ENCODE measurements around the gene ADGRV1. TPM values are rescaled to one million over a fixed set of nuclear protein-coding genes. Genes with fewer than 3 reads are reported as not detected.
"Not testable (repeated sequence)": the region's sequence is repeated elsewhere in the genome, so short reads cannot be mapped to it uniquely, and the experiment has no call there.

Gene ADGRV1
- total and polyA plus RNA-seq, 7 experiments from 2014 or later = 0.32 to 1.1 TPM; not detected in 5

GRCh38 chr5:91030521-91031401, 472.2 kb downstream of the ADGRV1 start:
- ATAC-seq = no peak
- H3K27me3 Mint-ChIP-seq = peaks cover 0 to 24% (median 14%) of the 10 kb centered on the region in 5 donors
- Histone ChIP-seq H3K36me3 (ENCODE audit: control insufficient read depth in 2 of 3, insufficient read depth in 3 of 3, low read length in 3 of 3) (no peaks in the 10 kb centered on the region), H3K4me1 (ENCODE audit: control insufficient read depth in 2 of 2, insufficient read depth in 2 of 2, low read length in 2 of 2) (no peaks in the 10 kb centered on the region), H3K27me3 (ENCODE audit: control insufficient read depth in 2 of 2, insufficient read depth in 2 of 2, low read length in 2 of 2) (no peaks in the 10 kb centered on the region), H3K9me3 (ENCODE audit: control insufficient read depth in 2 of 3, low read length in 3 of 3) (no peaks in the 10 kb centered on the region), H3K4me3 (ENCODE audit: low read length) (no peak overlapping the region), H3K27ac (ENCODE audit: low read depth, low read length) (no peak overlapping the region)
- no peak overlapping the region for H3K27ac Mint-ChIP-seq
- POLR2A ChIA-PET = no interaction called here
- intact Hi-C loops (cut with micrococcal nuclease) = no loop called here
- CTCF ChIA-PET = no interaction called here
- no peak overlapping the region for H3K4me3 Mint-ChIP-seq
- DNase-seq = no peak
- no peaks in the 10 kb centered on the region for H3K9me3 Mint-ChIP-seq
- no peaks in the 10 kb centered on the region for H3K36me3 Mint-ChIP-seq
- no peaks in the 10 kb centered on the region for H3K4me1 Mint-ChIP-seq

- H3K27me3 Mint-ChIP-seq = peaks cover 0 to 24% (median 14%) of the 10 kb centered on the region in 5 donors
- ATAC-seq = no peak
- intact Hi-C loops (cut with micrococcal nuclease) = no loop called here
Observed at GRCh38 chr5:91031402-91031752, 472.8 kb downstream of the ADGRV1 start.

GRCh38 chr5:91032125-91032524, 473.5 kb downstream of the ADGRV1 start:
- no peak for DNase-seq
- Mint-ChIP-seq H3K4me3 (no peak overlapping the region), H3K4me1 (no peaks in the 10 kb centered on the region), H3K9me3 (no peaks in the 10 kb centered on the region), H3K36me3 (no peaks in the 10 kb centered on the region), H3K27me3 (peaks cover 0 to 24% (median 13%) of the 10 kb centered on the region in 5 donors), H3K27ac (no peak overlapping the region)
- ChIA-PET POLR2A (no interaction called here), CTCF (no interaction called here)
- Histone ChIP-seq H3K27me3 (ENCODE audit: control insufficient read depth in 2 of 2, insufficient read depth in 2 of 2, low read length in 2 of 2) (no peaks in the 10 kb centered on the region), H3K9me3 (ENCODE audit: control insufficient read depth in 2 of 3, low read length in 3 of 3) (no peaks in the 10 kb centered on the region), H3K4me1 (ENCODE audit: control insufficient read depth in 2 of 2, insufficient read depth in 2 of 2, low read length in 2 of 2) (no peaks in the 10 kb centered on the region), H3K27ac (ENCODE audit: low read depth, low read length) (no peak overlapping the region), H3K4me3 (ENCODE audit: low read length) (no peak overlapping the region), H3K36me3 (ENCODE audit: control insufficient read depth in 2 of 3, insufficient read depth in 3 of 3, low read length in 3 of 3) (no peaks in the 10 kb centered on the region)
- ATAC-seq = no peak
- intact Hi-C loops (cut with micrococcal nuclease) = no loop called here

More at GRCh38 chr5:91031402-91031752, 472.8 kb downstream of the ADGRV1 start:
- no peaks in the 10 kb centered on the region for H3K4me1 ChIP-seq (ENCODE audit: control insufficient read depth in 2 of 2, insufficient read depth in 2 of 2, low read length in 2 of 2)
- H3K9me3 ChIP-seq (ENCODE audit: control insufficient read depth in 2 of 3, low read length in 3 of 3) = no peaks in the 10 kb centered on the region
- no peak overlapping the region for H3K4me3 ChIP-seq (ENCODE audit: low read length)
- POLR2A ChIA-PET = no interaction called here
- Mint-ChIP-seq H3K9me3 (no peaks in the 10 kb centered on the region), H3K27ac (no peak overlapping the region), H3K4me3 (no peak overlapping the region), H3K4me1 (no peaks in the 10 kb centered on the region), H3K36me3 (no peaks in the 10 kb centered on the region)
- CTCF ChIA-PET = no interaction called here
- H3K27ac ChIP-seq (ENCODE audit: low read depth, low read length) = no peak overlapping the region
- no peak for DNase-seq
- no peaks in the 10 kb centered on the region for H3K27me3 ChIP-seq (ENCODE audit: control insufficient read depth in 2 of 2, insufficient read depth in 2 of 2, low read length in 2 of 2)
- H3K36me3 ChIP-seq (ENCODE audit: control insufficient read depth in 2 of 3, insufficient read depth in 3 of 3, low read length in 3 of 3) = no peaks in the 10 kb centered on the region

- ATAC-seq = no peak
- Histone ChIP-seq H3K27me3 (ENCODE audit: control insufficient read depth in 2 of 2, insufficient read depth in 2 of 2, low read length in 2 of 2) (no peaks in the 10 kb centered on the region), H3K36me3 (ENCODE audit: control insufficient read depth in 2 of 3, insufficient read depth in 3 of 3, low read length in 3 of 3) (no peaks in the 10 kb centered on the region), H3K27ac (ENCODE audit: low read depth, low read length) (no peak overlapping the region), H3K4me1 (ENCODE audit: control insufficient read depth in 2 of 2, insufficient read depth in 2 of 2, low read length in 2 of 2) (no peaks in the 10 kb centered on the region), H3K4me3 (ENCODE audit: low read length) (no peak overlapping the region), H3K9me3 (ENCODE audit: control insufficient read depth in 2 of 3, low read length in 3 of 3) (no peaks in the 10 kb centered on the region)
- CTCF ChIA-PET = no interaction called here
- H3K27ac Mint-ChIP-seq = no peak overlapping the region
- H3K4me1 Mint-ChIP-seq = no peaks in the 10 kb centered on the region
- intact Hi-C loops (cut with micrococcal nuclease) = no loop called here
- no peaks in the 10 kb centered on the region for H3K9me3 Mint-ChIP-seq
- no peaks in the 10 kb centered on the region for H3K36me3 Mint-ChIP-seq
- peaks cover 0 to 26% (median 7%) of the 10 kb centered on the region in 5 donors for H3K27me3 Mint-ChIP-seq
- DNase-seq = no peak
- POLR2A ChIA-PET = no interaction called here
- no peak overlapping the region for H3K4me3 Mint-ChIP-seq
Observed at GRCh38 chr5:91033370-91033769, 474.8 kb downstream of the ADGRV1 start.

- peaks cover 0 to 2% (median 0%) of the 10 kb centered on the region in 11 donors for H3K9me3 Mint-ChIP-seq
- no peak overlapping the region for H3K4me3 Mint-ChIP-seq
- H3K27me3 ChIP-seq (ENCODE audit: control insufficient read depth in 2 of 2, insufficient read depth in 2 of 2, low read length in 2 of 2) = no peaks in the 10 kb centered on the region
- no peak overlapping the region for H3K27ac ChIP-seq (ENCODE audit: low read depth, low read length)
- ATAC-seq (no peak), DNase-seq (no peak)
- H3K27ac Mint-ChIP-seq = no peak overlapping the region
- H3K4me3 ChIP-seq (ENCODE audit: low read length) = no peak overlapping the region
- intact Hi-C loops (cut with micrococcal nuclease) = no loop called here
- ChIA-PET CTCF (no interaction called here), POLR2A (no interaction called here)
- peaks cover 0 to 7% (median 4%) of the 10 kb centered on the region in 5 donors for H3K27me3 Mint-ChIP-seq
- no peaks in the 10 kb centered on the region for H3K36me3 Mint-ChIP-seq
- no peaks in the 10 kb centered on the region for H3K36me3 ChIP-seq (ENCODE audit: control insufficient read depth in 2 of 3, insufficient read depth in 3 of 3, low read length in 3 of 3)
- H3K9me3 ChIP-seq (ENCODE audit: control insufficient read depth in 2 of 3, low read length in 3 of 3) = no peaks in the 10 kb centered on the region
- no peaks in the 10 kb centered on the region for H3K4me1 Mint-ChIP-seq
- no peaks in the 10 kb centered on the region for H3K4me1 ChIP-seq (ENCODE audit: control insufficient read depth in 2 of 2, insufficient read depth in 2 of 2, low read length in 2 of 2)
Observed at GRCh38 chr5:91038180-91038808, 479.7 kb downstream of the ADGRV1 start.

GRCh38 chr5:91041132-91041531, 482.5 kb downstream of the ADGRV1 start:
- POLR2A ChIA-PET; H3K4me1 ChIP-seq (ENCODE audit: control insufficient read depth in 2 of 2, insufficient read depth in 2 of 2, low read length in 2 of 2); H3K4me3 ChIP-seq (ENCODE audit: low read length); H3K4me3 Mint-ChIP-seq; DNase-seq; H3K36me3 ChIP-seq (ENCODE audit: control insufficient read depth in 2 of 3, insufficient read depth in 3 of 3, low read length in 3 of 3); CTCF ChIA-PET; H3K36me3 Mint-ChIP-seq; H3K9me3 ChIP-seq (ENCODE audit: control insufficient read depth in 2 of 3, low read length in 3 of 3); H3K9me3 Mint-ChIP-seq; ATAC-seq; H3K27ac ChIP-seq (ENCODE audit: low read depth, low read length); H3K27me3 ChIP-seq (ENCODE audit: control insufficient read depth in 2 of 2, insufficient read depth in 2 of 2, low read length in 2 of 2); H3K27ac Mint-ChIP-seq; H3K4me1 Mint-ChIP-seq: not testable (repeated sequence)
- peaks cover 0 to 15% (median 10%) of the 10 kb centered on the region in 5 donors for H3K27me3 Mint-ChIP-seq
- intact Hi-C loops (cut with micrococcal nuclease) = loop anchor here in 1 of 2 donors (5.0 kb wide), 1 partner anchor 886 kb away; no protein-coding TSS in a partner anchor

All from naive thymus-derived CD4-positive, alpha-beta T cell (primary cell).